ENCODE measurements around the gene SLC41A1.

GRCh38 chr1:205769641-205770365 lies 43.2 kb downstream of the SLC41A1 start:
- TF ChIP-seq CTCF (conservative IDR thresholded peaks at IDR 0.05; ENCODE audit: low read depth, low read length) (no peak), EZH2phosphoT487 (IDR thresholded peaks at IDR 0.05; ENCODE audit: borderline replicate concordance, low read length) (no peak)
